MG63 (cell line): ENCODE data around the gene EPHX1. TPM values are rescaled to one million over a fixed set of nuclear protein-coding genes. Genes with fewer than 3 reads are reported as not detected.
"Not testable (repeated sequence)": the region's sequence is repeated elsewhere in the genome, so short reads cannot be mapped to it uniquely, and the experiment has no call there.

ENCODE experiments used
- DNase-seq: peaks from one replicate; pipeline ENCODE4 v3.0.0-alpha.2; 2020
- H3K27me3 ChIP-seq: fragments of 250-450 bp; sonication (Bioruptor Pico); 2 replicates; pipeline ENCODE4 v1.5.1; 2020; ENCODE audit warnings: mild to moderate bottlenecking, moderate library complexity
- H3K36me3 ChIP-seq: fragments of 250-450 bp; sonication (Bioruptor Pico); 2 replicates; pipeline ENCODE4 v1.5.1; 2020; ENCODE audit warnings: mild to moderate bottlenecking, moderate library complexity
- H3K4me3 ChIP-seq: fragments of 250-450 bp; sonication (Bioruptor Pico); 2 replicates; pipeline ENCODE4 v1.5.1; 2020; ENCODE audit warnings: mild to moderate bottlenecking, moderate library complexity
- H3K9me3 ChIP-seq: fragments of 250-450 bp; sonication (Bioruptor Pico); 2 replicates; pipeline ENCODE4 v1.5.1; 2020; ENCODE audit warnings: mild to moderate bottlenecking, moderate library complexity
- total RNA-seq: library from RNA; depleted of rRNA; stranded (reverse); fragments of >200 nt; shearing (Covaris generic); gene quantifications from 2 replicates; pipeline ENCODE4 v1.2.3, GENCODE V29; 2014; ENCODE audit warnings: low replicate concordance

The EPHX1 gene
- total RNA-seq, 1 experiment from 2014 or later = 80.7 TPM

DNA sequence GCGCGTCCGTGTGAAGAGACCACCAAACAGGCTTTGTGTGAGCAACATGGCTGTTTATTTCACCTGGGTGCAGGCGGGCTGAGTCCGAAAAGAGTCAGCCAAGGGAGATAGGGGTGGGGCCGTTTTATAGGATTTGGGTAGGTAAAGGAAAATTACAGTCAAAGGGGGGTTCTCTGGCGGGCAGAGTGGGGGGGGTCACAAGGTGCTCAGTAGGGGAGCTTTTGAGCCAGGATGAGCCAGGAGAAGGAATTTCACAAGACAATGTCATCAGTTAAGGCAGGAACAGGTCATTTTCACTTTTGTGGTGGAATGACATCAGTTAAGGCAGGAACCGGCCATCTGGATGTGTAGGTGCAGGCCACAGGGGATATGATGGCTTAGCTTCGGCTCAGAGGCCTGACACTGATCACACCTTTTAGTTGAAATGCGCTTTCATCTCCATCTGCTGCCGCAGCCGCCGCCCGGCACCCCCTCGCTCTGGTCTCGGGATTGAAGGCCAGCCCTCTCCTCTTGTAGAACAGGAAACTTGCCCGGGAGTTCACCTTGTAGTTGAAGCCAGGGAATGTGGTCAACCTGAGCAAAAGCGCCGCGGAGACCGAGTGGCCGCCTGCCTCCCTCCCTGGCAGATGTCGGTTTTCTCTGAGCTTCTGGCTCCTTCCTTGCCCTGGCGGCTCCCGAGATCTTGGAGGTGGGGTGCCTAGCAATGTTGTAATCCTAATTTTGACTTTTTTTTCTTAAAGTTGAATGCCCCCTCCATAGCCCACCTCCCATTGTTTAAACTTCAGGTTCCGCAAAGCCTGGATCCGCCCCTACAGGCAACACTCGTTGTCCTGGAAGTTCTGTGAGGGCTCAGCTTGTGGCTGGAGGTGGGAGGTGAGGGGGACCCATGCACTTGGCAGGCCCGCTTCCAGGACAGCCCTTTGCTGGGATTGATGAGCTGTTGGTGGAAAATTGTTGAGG lies 935 bp downstream of the EPHX1 start:
- H3K27me3 ChIP-seq, DNase-seq, H3K9me3 ChIP-seq: not testable (repeated sequence)
- peak overlapping the region; percentile 64 for H3K4me3 ChIP-seq
- peaks cover 17% of the 10 kb centered on the region; the same call in 1 of the 2 replicates for H3K36me3 ChIP-seq

GRCh38 chr1:225811622-225812487 lies 1.9 kb downstream of the EPHX1 start:
- H3K9me3 ChIP-seq = no peaks in the 10 kb centered on the region
- no peaks in the 10 kb centered on the region for H3K27me3 ChIP-seq
- H3K36me3 ChIP-seq = peaks cover 20% of the 10 kb centered on the region; the same call in 1 of the 2 replicates
- peak; percentile 34 for DNase-seq
- H3K4me3 ChIP-seq = no peak overlapping the region

- peaks cover 20% of the 10 kb centered on the region; the same call in 1 of the 2 replicates for H3K36me3 ChIP-seq
- no peak for DNase-seq
- H3K27me3 ChIP-seq = no peaks in the 10 kb centered on the region
- H3K9me3 ChIP-seq = no peaks in the 10 kb centered on the region
- H3K4me3 ChIP-seq = no peak overlapping the region
Observed at GRCh38 chr1:225812488-225813213, 2.7 kb downstream of the EPHX1 start.

- no peak overlapping the region for H3K4me3 ChIP-seq
- DNase-seq = peak; percentile 26
- peaks cover 20% of the 10 kb centered on the region; the same call in 1 of the 2 replicates for H3K36me3 ChIP-seq
- no peaks in the 10 kb centered on the region for H3K27me3 ChIP-seq
- H3K9me3 ChIP-seq = no peaks in the 10 kb centered on the region
Observed at GRCh38 chr1:225813214-225813964, 3.5 kb downstream of the EPHX1 start.

DNA sequence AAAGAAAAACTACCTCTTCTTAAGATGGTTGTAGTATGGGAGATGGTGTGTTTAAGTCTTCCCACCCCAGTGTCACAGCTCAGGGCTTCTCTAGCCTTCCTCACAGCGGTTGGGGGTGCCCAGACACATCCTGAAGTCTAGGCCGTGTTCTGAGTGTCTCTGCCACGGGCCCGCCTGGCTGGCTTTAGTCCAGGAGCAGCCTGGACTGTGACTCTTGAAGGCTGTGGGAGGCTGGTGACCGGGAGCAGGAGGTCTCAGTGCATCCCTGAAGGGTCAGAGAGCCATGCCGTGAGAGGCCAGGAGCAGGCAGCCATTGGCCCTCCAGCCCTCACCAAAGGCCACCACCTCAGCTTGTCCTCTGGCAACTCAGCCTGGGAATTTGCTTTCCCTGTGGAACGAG lies 4.5 kb downstream of the EPHX1 start:
- no peak for DNase-seq
- H3K9me3 ChIP-seq = no peaks in the 10 kb centered on the region
- H3K27me3 ChIP-seq = no peaks in the 10 kb centered on the region
- H3K4me3 ChIP-seq = no peak overlapping the region
- peaks cover 20% of the 10 kb centered on the region; the same call in 1 of the 2 replicates for H3K36me3 ChIP-seq

DNA sequence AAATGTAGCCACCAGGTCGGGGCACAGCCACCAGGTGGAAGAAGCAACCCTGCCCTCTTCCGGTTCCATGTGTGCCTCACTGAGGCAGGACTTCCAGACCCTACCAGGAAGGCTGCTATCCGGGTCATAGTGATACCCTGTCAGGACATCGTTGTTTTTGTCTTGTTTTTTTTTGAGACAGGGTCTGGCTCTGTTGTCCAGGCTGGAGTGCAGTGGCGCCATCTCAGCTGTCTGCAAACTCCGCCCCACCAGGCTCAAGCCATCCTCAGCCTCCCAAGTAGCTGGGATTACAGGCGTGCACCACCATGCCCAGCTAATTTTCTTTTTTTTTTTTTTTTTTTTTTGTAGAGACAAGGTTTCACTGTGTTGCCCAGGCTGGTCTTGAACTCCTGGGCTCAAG lies 5.2 kb downstream of the EPHX1 start:
- H3K4me3 ChIP-seq, H3K27me3 ChIP-seq, DNase-seq, H3K9me3 ChIP-seq: not testable (repeated sequence)
- H3K36me3 ChIP-seq = peaks cover 20% of the 10 kb centered on the region; the same call in 1 of the 2 replicates

- no peak for DNase-seq
- no peaks in the 10 kb centered on the region for H3K9me3 ChIP-seq
- H3K36me3 ChIP-seq = peaks cover 20% of the 10 kb centered on the region; the same call in 1 of the 2 replicates
- no peaks in the 10 kb centered on the region for H3K27me3 ChIP-seq
- no peak overlapping the region for H3K4me3 ChIP-seq
Observed at GRCh38 chr1:225815526-225816178, 5.7 kb downstream of the EPHX1 start.

GRCh38 chr1:225816643-225817538 lies 7.0 kb downstream of the EPHX1 start:
- H3K27me3 ChIP-seq = no peaks in the 10 kb centered on the region
- DNase-seq = peak; percentile 81
- no peaks in the 10 kb centered on the region for H3K9me3 ChIP-seq
- H3K36me3 ChIP-seq = peaks cover 23% of the 10 kb centered on the region
- no peak overlapping the region for H3K4me3 ChIP-seq

- Histone ChIP-seq H3K9me3 (no peaks in the 10 kb centered on the region), H3K27me3 (no peaks in the 10 kb centered on the region), H3K36me3 (peaks cover 24% of the 10 kb centered on the region), H3K4me3 (no peak overlapping the region)
- peak; percentile 96 for DNase-seq
Observed at GRCh38 chr1:225817611-225818061, 7.7 kb downstream of the EPHX1 start.

DNA sequence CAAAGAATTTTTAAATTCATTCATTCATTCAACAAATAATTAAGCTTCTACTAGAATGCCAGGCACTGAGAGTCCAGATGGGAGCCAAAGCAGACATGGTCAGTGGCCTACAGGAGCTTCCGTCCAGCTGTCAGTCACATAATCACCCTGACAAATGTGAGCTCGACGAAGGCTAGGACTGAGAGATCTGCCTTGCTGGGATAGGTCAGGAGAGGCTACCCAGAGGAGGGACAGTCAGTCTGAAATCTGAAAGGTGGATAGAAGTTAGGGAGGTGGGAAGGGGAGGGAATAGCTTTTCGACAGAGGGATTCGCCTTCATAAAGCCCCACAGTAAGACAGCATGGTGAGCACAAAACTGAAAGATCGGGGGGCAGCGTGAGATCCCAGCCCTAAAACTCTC lies 8.3 kb downstream of the EPHX1 start:
- H3K9me3 ChIP-seq = no peaks in the 10 kb centered on the region
- no peak overlapping the region for H3K4me3 ChIP-seq
- H3K27me3 ChIP-seq = no peaks in the 10 kb centered on the region
- peaks cover 26% of the 10 kb centered on the region for H3K36me3 ChIP-seq
- no peak for DNase-seq

DNA sequence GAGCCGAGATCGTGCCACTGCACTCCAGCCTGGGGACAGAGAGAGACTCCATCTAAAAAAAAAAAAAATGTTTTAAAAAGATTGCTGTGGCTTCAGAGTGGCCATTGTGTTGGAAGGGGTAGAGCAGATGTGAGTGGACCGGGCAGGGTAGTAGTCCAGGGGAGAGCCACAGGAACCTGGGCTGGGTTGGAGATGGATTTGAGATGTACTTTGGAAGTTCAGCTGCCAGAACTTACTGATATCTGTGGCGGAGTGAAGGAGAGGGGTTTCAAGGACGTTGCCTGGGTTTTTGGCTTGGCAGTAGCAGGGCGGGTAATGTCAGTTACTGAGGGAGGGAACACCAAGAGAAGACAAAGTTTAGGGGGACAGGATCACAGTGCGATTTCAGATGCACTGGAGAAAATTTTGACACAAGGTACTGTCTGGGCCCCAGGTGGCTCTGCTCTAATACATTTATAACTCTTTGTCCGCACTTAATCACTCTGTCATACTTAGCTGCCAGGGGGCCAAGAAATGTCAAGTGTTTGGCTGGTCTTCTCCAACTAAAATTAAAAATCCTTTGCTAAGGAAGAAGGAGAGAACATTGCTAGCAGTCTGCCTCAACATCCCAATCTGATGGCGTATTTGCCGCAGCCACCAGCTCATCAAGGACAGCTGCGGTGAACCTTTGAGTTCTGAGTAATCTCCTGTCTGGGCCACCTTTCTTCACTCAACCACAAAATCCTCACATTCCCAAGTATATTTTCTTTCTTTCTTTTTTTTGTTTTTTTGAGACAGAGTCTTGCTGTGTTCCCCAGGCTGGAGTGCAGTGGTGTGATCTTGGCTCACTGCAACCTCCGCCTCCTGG lies 9.6 kb downstream of the EPHX1 start:
- DNase-seq = no peak
- Histone ChIP-seq H3K27me3 (no peaks in the 10 kb centered on the region), H3K9me3 (no peaks in the 10 kb centered on the region), H3K36me3 (peaks cover 20% of the 10 kb centered on the region), H3K4me3 (no peak overlapping the region)

DNA sequence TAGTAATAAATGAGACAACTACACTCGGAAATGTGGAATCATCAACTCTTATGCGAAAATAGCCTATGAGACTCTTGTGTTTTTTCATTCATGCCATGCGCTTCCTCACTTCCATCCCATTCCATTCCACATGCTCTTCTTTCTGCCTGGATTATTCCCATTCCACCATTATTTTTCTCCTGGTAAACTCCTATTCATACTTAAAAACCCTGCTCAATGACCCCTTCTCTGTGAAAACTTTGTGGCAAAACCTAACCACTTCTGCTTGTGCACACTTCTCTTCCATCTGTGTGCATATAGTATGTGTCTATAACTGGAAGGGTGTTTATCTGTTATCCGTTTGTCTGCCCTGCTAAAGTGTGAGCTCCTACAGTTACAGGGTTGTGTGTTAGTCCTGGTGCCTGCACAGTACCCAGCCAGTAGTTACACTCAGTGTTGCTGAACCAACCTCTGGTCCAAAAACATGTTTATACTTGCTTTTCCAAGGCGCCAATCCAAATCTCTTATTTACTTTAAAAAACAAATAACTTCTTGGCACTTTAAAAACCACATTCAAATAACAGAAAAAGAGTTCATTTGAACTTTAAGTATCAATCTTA lies 10.7 kb downstream of the EPHX1 start:
- peak; percentile 61 for DNase-seq
- H3K4me3 ChIP-seq = no peak overlapping the region
- H3K27me3 ChIP-seq = no peaks in the 10 kb centered on the region
- peaks cover 16% of the 10 kb centered on the region for H3K36me3 ChIP-seq
- H3K9me3 ChIP-seq = no peaks in the 10 kb centered on the region

DNA sequence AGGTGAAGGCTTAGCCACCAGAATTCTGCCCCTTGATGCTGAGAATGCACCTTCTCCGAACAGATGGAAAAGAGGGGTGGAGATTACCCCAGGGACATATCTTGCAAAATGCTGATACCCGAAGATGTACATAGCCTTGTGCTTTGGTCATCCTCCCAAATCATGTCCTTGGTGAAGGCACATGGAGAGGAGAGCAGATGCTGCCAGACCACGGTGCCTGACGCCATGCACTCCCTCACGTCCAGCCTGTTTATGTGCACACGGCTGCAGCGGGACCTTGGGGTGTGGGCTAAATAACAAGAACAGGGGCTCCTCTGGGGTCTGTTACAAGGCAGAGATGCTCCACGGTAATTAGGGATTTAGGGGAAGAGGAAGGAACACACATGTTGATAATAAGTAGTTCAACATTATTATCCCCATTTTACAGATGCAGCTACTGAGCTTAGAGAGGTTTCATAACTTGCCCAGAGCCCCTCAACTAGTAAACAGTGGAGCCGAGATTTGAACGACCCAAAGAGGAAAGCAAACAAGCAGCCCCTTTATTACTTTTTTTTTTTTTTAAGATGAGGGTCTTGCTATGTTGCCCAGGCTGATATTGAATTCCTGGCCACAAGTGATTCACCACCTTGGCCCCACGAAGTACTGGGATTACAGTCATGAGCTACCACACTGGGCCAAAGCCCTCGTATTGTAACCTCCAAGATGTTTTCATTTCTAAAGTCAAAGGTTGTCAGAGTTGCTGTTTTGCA lies 12.9 kb downstream of the EPHX1 start:
- no peak for DNase-seq
- no peaks in the 10 kb centered on the region for H3K27me3 ChIP-seq

More for the DNA sequence above, 12.9 kb downstream of the EPHX1 start:
- Histone ChIP-seq H3K36me3 (peaks cover 14% of the 10 kb centered on the region), H3K4me3 (no peak overlapping the region), H3K9me3 (no peaks in the 10 kb centered on the region)
